ENCODE results near the gene RFX1. TPM values are rescaled to one million over a fixed set of nuclear protein-coding genes. Genes with fewer than 3 reads are reported as not detected.

The RFX1 gene
- total and polyA plus RNA-seq, 2 experiments from 2014 or later: 8.9 to 11.8 TPM

GRCh38 chr19:13917888-13918406 is 88.2 kb downstream of the RFX1 start:
- TF ChIP-seq ZNF462 (CRISPR knock-in tag; IDR thresholded peaks at IDR 0.05) (no peak), ETS1 (IDR thresholded peaks at IDR 0.05) (no peak), POLR2AphosphoS5 (IDR thresholded peaks at IDR 0.05; ENCODE audit: low read depth) (no peak), EZH2 (IDR thresholded peaks at IDR 0.05; ENCODE audit: low read depth, unreplicated experiment) (no peak), CTCF (conservative IDR thresholded peaks at IDR 0.05; ENCODE audit: low read depth in 2 of 2) (no peak), STAT1 (IDR thresholded peaks at IDR 0.05; ENCODE audit: unreplicated experiment) (no peak), NANOG (IDR thresholded peaks at IDR 0.05; ENCODE audit: borderline replicate concordance) (no peak), ZNF331 (CRISPR knock-in tag; IDR thresholded peaks at IDR 0.05; ENCODE audit: low read depth) (no peak), ZNF114 (CRISPR knock-in tag; IDR thresholded peaks at IDR 0.05) (no peak), REST (IDR thresholded peaks at IDR 0.05; ENCODE audit: unreplicated experiment) (no peak), EZH2phosphoT487 (IDR thresholded peaks at IDR 0.05; ENCODE audit: unreplicated experiment) (no peak), CREB1 (CRISPR knock-in tag; IDR thresholded peaks at IDR 0.05; ENCODE audit: low read depth) (no peak), JUNB (IDR thresholded peaks at IDR 0.05; ENCODE audit: unreplicated experiment) (no peak)
- Histone ChIP-seq H3K27me3 (ENCODE audit: insufficient read depth) (no peaks in the 10 kb centered on the region), H3K4me3 (no peak overlapping the region), H3K4me1 (ENCODE audit: insufficient read depth) (no peaks in the 10 kb centered on the region), H3K79me2 (replicated peaks; ENCODE audit: insufficient read depth) (no peaks in the 10 kb centered on the region), H3F3A (replicated peaks; ENCODE audit: low read depth) (no peaks in the 10 kb centered on the region), H2AFZ (no peak overlapping the region), H3K27ac (ENCODE audit: low read depth) (no peak overlapping the region), H4K20me1 (replicated peaks; ENCODE audit: insufficient read depth) (peaks cover 4% of the 10 kb centered on the region), H3K36me3 (ENCODE audit: insufficient read depth) (peaks cover 11% of the 10 kb centered on the region), H3K4me2 (no peak overlapping the region), H3K9me2 (ENCODE audit: insufficient read depth) (no peaks in the 10 kb centered on the region)
- no peak for DNase-seq (ENCODE audit: low spot score)
- H3K27ac Mint-ChIP-seq: no peak overlapping the region
- no peaks in the 10 kb centered on the region for H3K4me1 Mint-ChIP-seq
- peaks cover 10% of the 10 kb centered on the region for H3K27me3 Mint-ChIP-seq (ENCODE audit: insufficient read depth, low read depth, poor library complexity)
- H3K4me3 Mint-ChIP-seq: no peak overlapping the region
- H3K36me3 Mint-ChIP-seq (ENCODE audit: low read depth): peaks cover 62% of the 10 kb centered on the region
- no peak for ATAC-seq
- H3K9me3 Mint-ChIP-seq: peaks cover 9% of the 10 kb centered on the region; the same call in 2 of the 3 replicates
